ENCODE results near the gene ZNF784. TPM values are rescaled to one million over a fixed set of nuclear protein-coding genes. Genes with fewer than 3 reads are reported as not detected.

Gene ZNF784
- total and polyA plus RNA-seq, 5 donors, result 11.5 to 16.3 (median 13.0) TPM

DNA sequence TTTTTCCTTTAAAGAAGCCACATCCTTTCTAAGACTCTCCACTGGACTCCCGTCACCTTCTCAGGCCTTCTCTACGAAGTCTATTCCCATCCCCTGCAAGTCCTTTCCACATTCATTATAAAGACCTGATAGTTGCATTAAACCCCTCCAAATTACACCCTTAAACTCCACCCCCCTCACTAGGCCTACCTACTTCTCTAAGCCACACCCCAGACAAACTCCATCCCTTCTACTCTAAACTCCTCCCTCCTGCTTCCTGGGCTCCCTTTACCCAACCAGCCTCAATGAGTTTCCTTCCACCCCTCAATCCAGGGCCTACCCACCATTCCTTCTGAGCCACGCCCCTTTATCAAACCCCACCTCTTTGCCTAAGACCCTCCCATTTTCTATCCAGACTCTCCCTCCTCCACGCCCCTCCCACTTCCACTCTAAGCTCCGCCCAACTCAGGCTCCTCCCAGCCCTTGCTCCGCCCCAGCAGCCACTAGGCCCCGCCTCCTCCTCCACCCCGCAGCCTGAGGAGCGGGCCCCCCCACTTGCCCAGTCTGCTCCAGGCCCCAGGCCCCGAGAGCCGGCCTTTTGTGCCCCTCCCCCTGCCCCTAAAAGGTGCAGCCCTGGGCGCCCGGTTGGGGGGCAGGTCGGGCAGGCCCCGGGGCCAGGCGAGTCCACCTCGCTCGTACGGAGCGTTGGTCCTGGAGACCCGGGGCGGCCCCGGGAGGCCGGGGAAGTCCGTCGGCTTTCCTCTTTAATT is 25.5 kb downstream of the ZNF784 start:
- ATAC-seq (peak; percentile 85 to 89), DNase-seq (peak; percentile 93 to 96 (median 95))
- 6% methylated on average over 26 of the region's 26 CpGs for WGBS
- Histone ChIP-seq H3K27me3 (ENCODE audit: control insufficient read depth, insufficient read depth) (no peaks in the 10 kb centered on the region), H3K27ac (ENCODE audit: low read length) (peak overlapping the region; percentile 99), H3K4me3 (ENCODE audit: low read length) (peak overlapping the region; percentile 71), H3K9me3 (ENCODE audit: control insufficient read depth, low read length) (no peaks in the 10 kb centered on the region), H3K4me1 (ENCODE audit: control insufficient read depth, insufficient read depth, low read length) (no peaks in the 10 kb centered on the region)
- intact Hi-C loops (cut with DNase I), result loop anchor here in 1 of 4 donors (10.0 kb wide), 1 partner anchor 84 kb away; no protein-coding TSS in a partner anchor

DNA sequence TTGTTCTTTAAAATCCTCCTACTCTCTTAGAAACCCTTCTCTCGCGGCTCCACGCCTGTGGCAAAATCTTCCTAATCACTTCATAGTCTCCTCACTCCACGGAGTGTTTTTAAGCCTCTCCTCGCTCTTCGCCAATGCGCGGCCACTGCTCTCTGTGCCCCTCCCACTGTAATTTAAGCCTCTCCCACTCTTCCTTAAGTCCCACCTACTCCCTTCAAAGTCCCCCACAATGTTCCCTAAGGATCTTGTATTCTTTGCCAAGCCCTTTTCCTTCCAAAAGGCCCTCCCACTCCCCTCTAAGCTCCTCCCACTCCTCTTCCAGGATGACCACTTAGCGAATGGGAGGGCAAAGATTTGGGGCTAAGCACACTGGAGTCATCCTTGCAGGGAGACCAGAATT is 26.3 kb downstream of the ZNF784 start:
- Histone ChIP-seq H3K9me3 (ENCODE audit: control insufficient read depth, low read length) (no peaks in the 10 kb centered on the region), H3K27ac (ENCODE audit: low read length) (no peak overlapping the region), H3K27me3 (ENCODE audit: control insufficient read depth, insufficient read depth) (no peaks in the 10 kb centered on the region), H3K4me1 (ENCODE audit: control insufficient read depth, insufficient read depth, low read length) (no peaks in the 10 kb centered on the region), H3K4me3 (ENCODE audit: low read length) (no peak overlapping the region)
- no peak for ATAC-seq
- no peak for DNase-seq
- intact Hi-C loops (cut with DNase I), result loop anchor here in 1 of 4 donors (10.0 kb wide), 1 partner anchor 83 kb away; no protein-coding TSS in a partner anchor
- WGBS, result 87% methylated on average over 9 of the region's 9 CpGs

DNA sequence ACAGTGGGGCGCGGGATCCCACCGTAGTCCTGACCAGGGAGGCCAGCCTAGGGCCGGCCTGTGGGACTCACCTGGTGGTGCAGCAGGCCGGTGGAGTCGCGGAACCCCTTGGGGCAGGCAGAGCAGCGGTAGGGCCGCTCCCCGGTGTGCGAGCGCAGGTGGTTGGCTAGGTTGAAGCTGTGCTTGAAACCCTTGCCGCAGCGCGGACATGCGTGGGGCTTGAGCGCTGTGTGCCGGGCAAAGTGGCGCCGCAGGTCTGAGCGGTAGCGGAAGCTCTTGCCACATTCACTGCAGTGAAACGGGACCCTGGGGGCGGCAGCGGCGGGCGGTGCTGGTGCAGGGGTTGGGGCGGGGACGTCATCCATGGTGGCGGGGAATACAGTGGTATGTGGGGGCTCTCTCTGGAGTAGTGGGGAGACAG is 26.9 kb downstream of the ZNF784 start:
- Histone ChIP-seq H3K27ac (ENCODE audit: low read length) (no peak overlapping the region), H3K9me3 (ENCODE audit: control insufficient read depth, low read length) (no peaks in the 10 kb centered on the region), H3K4me1 (ENCODE audit: control insufficient read depth, insufficient read depth, low read length) (no peaks in the 10 kb centered on the region), H3K27me3 (ENCODE audit: control insufficient read depth, insufficient read depth) (no peaks in the 10 kb centered on the region), H3K4me3 (ENCODE audit: low read length) (no peak overlapping the region)
- WGBS, result 97% methylated on average over 30 of the region's 30 CpGs
- ATAC-seq (no peak), DNase-seq (peak; percentile 37 to 74 (median 68))
- intact Hi-C loops (cut with DNase I), result loop anchor here in 1 of 4 donors (10.0 kb wide), 1 partner anchor 83 kb away; no protein-coding TSS in a partner anchor

DNA sequence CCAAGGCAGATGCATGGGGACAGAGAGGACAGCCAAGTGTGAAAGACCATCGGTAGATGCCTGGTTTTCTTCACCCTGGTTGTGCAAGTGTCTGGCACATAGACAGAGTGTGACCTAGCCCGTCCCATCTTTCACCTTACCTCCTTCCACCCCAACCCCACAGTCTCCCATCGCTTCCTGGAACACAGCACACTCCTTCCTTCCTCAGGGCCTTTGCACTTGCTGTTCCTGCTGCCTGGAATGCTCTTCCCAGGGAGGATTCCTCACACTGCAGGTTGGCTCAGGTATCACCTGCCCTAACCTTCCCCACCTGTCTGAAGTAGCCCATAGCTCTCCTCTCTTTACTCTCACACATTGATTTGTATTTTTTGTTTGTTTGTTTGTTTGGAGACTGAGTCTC is 28.1 kb downstream of the ZNF784 start:
- no peaks in the 10 kb centered on the region for H3K9me3 ChIP-seq (ENCODE audit: control insufficient read depth, low read length)
- WGBS, result 98% methylated on average over 3 of the region's 3 CpGs
- H3K27ac ChIP-seq (ENCODE audit: low read length), result no peak overlapping the region
- DNase-seq (peak in 1 of 3 donors; percentile 2), ATAC-seq (no peak)
- intact Hi-C loops (cut with DNase I), result loop anchor here in 1 of 4 donors (10.0 kb wide), 1 partner anchor 82 kb away; no protein-coding TSS in a partner anchor
- no peaks in the 10 kb centered on the region for H3K4me1 ChIP-seq (ENCODE audit: control insufficient read depth, insufficient read depth, low read length)
- H3K4me3 ChIP-seq (ENCODE audit: low read length), result no peak overlapping the region
- H3K27me3 ChIP-seq (ENCODE audit: control insufficient read depth, insufficient read depth), result no peaks in the 10 kb centered on the region

DNA sequence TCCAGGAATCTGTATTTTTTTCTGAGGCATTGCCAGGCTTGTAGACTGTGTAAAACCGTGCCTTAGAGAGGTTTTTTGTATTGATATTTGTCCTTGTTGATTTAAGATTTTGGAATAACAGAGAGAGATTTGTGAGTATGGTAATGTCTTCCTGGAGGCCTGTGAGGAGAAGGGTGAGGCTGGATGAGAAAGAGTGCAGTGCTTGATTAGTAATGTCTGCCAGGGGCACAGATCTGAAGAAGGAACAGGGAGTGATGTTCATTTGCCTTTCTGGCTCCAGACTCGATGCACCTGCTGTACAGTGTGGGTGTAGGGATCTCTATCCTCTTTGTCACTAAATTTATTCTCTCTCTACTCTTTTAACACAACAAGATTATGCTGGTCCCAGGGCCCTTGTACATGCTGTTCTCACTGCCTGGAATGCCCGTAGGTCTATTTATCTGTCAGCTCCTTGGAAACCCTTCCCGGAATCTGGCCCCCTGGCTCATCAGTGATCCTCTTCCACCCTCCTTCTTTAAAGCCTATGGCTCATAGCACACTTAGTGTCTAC is 29.3 kb downstream of the ZNF784 start:
- no peak for ATAC-seq

DNA sequence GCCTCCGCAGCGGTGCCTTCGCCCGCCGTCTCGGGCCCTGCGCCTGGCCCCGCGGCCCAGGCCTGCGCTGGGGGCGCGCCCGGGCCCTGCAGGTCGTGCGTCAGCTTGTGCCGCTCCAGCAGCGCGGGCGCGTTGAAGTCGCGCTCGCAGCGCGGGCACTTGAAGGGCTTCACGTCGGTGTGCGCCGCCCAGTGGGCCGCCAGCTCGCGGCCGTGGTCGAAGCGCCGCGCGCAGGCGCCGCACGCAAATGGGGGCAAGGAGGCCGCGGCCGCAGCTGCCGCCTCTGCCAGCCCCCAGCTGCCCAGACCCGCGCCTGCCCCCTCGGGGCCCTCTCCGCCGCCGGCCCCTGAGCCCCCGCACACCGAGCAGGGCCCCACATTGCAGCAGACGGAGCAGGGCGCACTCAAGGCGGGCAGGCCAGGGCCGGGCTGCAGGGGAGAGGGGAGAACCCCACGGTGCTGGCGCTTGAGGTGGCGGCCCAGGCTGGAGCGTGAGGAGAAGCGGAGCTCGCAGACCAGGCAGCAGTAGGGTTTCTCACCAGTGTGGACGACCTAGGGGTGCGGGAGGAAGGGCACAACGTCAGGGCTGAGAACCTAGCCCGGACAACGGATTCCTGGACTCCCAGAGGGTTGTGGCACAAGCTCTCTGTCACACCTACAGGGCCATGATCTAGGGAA is 31.1 kb downstream of the ZNF784 start:
- ATAC-seq (no peak), DNase-seq (peak in 1 of 3 donors; percentile 43)
- Histone ChIP-seq H3K27ac (ENCODE audit: low read length) (no peak overlapping the region), H3K27me3 (ENCODE audit: control insufficient read depth, insufficient read depth) (no peaks in the 10 kb centered on the region), H3K4me3 (ENCODE audit: low read length) (no peak overlapping the region), H3K9me3 (ENCODE audit: control insufficient read depth, low read length) (no peaks in the 10 kb centered on the region), H3K4me1 (ENCODE audit: control insufficient read depth, insufficient read depth, low read length) (no peaks in the 10 kb centered on the region)
- WGBS, result 80% methylated on average over 68 of the region's 68 CpGs
- intact Hi-C loops (cut with DNase I), result loop anchor here in 1 of 4 donors (10.0 kb wide), 1 partner anchor 78 kb away; no protein-coding TSS in a partner anchor

More for the DNA sequence above, 29.3 kb downstream of the ZNF784 start:
- Histone ChIP-seq H3K27ac (ENCODE audit: low read length) (no peak overlapping the region), H3K4me1 (ENCODE audit: control insufficient read depth, insufficient read depth, low read length) (no peaks in the 10 kb centered on the region), H3K27me3 (ENCODE audit: control insufficient read depth, insufficient read depth) (no peaks in the 10 kb centered on the region), H3K4me3 (ENCODE audit: low read length) (no peak overlapping the region), H3K9me3 (ENCODE audit: control insufficient read depth, low read length) (no peaks in the 10 kb centered on the region)
- WGBS, result 82% methylated on average over 4 of the region's 4 CpGs
- intact Hi-C loops (cut with DNase I), result loop anchor here in 1 of 4 donors (10.0 kb wide), 1 partner anchor 80 kb away; no protein-coding TSS in a partner anchor
- peak in 2 of 3 donors; percentile 10 to 33 for DNase-seq

DNA sequence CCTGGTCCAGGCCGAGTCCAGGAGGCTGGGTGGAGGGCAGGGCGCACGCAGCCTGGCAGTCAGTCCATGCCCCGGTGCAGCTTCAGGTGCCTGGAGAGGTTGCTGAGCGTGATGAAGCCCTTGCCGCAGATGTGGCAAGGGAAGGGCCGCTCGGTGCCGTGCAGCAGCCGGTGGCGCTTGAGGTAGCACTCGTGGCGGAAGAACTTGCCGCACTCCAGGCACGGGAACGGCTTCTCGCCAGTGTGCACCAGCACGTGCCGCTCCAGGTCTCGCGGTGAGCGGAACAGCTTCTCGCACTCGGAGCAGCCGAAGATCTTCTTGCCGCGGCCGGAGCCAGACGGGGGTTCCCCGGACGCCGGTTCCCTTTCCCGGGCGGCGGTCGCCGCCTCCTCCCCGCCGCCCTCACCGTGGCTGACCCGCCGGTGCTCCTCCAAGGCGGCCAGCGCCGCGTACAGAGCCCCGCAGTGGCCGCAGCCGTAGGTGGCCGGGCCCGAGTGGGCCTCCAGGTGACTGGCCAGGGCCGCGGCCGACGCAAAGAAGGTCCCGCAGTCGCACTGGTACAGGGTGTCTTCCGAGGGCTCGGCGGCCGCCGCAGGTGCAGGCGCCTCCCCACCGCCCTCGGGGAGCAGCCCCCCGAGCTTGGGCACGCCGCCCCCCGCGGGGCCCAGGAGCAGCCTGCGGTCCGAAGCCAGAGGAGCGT is 31.8 kb downstream of the ZNF784 start:
- intact Hi-C loops (cut with DNase I), result loop anchor here in 1 of 4 donors (10.0 kb wide), 1 partner anchor 78 kb away; no protein-coding TSS in a partner anchor
- 86% methylated on average over 73 of the region's 73 CpGs for WGBS
- H3K9me3 ChIP-seq (ENCODE audit: control insufficient read depth, low read length), result no peaks in the 10 kb centered on the region
- H3K4me3 ChIP-seq (ENCODE audit: low read length), result no peak overlapping the region
- no peaks in the 10 kb centered on the region for H3K4me1 ChIP-seq (ENCODE audit: control insufficient read depth, insufficient read depth, low read length)
- H3K27me3 ChIP-seq (ENCODE audit: control insufficient read depth, insufficient read depth), result no peaks in the 10 kb centered on the region
- ATAC-seq, result no peak
- DNase-seq, result peak in 1 of 3 donors; percentile 62
- no peak overlapping the region for H3K27ac ChIP-seq (ENCODE audit: low read length)

DNA sequence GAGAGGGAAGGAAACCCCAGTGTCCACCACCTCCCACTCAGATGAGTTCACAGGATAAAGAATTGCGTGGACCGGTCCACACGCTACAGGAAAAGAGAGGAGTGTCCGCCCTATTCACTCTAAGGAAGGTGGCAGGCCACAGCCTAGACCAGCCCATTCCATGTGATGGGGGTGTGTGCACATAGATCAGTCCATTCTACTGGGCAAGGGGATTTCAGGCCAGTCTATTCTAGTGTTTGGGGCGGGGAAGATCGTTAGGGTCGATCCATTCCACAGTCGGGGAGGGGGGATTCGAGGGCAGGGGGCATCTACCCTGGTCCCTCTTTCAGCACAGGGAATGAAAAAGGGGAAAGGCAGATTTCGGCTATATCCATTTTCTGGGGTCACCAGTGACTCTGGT is 32.8 kb downstream of the ZNF784 start:
- Histone ChIP-seq H3K4me1 (ENCODE audit: control insufficient read depth, insufficient read depth, low read length) (peaks cover 3% of the 10 kb centered on the region), H3K9me3 (ENCODE audit: control insufficient read depth, low read length) (no peaks in the 10 kb centered on the region), H3K27ac (ENCODE audit: low read length) (no peak overlapping the region), H3K4me3 (ENCODE audit: low read length) (no peak overlapping the region), H3K27me3 (ENCODE audit: control insufficient read depth, insufficient read depth) (no peaks in the 10 kb centered on the region)
- no peak for ATAC-seq
- intact Hi-C loops (cut with DNase I), result loop anchor here in 1 of 4 donors (10.0 kb wide), 1 partner anchor 77 kb away; no protein-coding TSS in a partner anchor
- 81% methylated on average over 10 of the region's 10 CpGs for WGBS
- DNase-seq, result peak in 1 of 3 donors; percentile 11

DNA sequence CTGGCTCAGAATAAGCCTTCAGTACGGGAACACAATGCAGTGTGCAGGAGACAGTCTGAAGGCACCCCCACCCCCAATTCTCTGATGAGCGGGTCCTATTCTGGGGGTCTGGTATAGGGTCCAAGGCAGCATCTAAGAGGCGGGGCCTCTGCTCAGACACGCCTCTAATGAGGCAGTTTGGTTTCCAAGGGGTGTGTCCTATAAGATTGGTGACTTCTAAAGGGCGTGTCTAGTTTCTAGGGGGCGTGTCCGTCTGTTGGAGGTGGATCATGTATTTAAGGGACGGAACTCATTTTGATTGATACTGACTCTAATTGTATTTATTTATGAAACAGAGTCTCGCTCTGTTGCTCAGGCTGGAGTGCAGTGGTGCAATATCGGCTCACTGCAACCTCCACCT is 33.7 kb downstream of the ZNF784 start:
- DNase-seq (peak in 1 of 3 donors; percentile 25), ATAC-seq (no peak)
- no peaks in the 10 kb centered on the region for H3K9me3 ChIP-seq (ENCODE audit: control insufficient read depth, low read length)
- 85% methylated on average over 10 of the region's 10 CpGs for WGBS
- peaks cover 3% of the 10 kb centered on the region for H3K4me1 ChIP-seq (ENCODE audit: control insufficient read depth, insufficient read depth, low read length)
- H3K4me3 ChIP-seq (ENCODE audit: low read length), result no peak overlapping the region
- no peaks in the 10 kb centered on the region for H3K27me3 ChIP-seq (ENCODE audit: control insufficient read depth, insufficient read depth)
- intact Hi-C loops (cut with DNase I), result loop anchor here in 1 of 4 donors (10.0 kb wide), 1 partner anchor 76 kb away; no protein-coding TSS in a partner anchor
- H3K27ac ChIP-seq (ENCODE audit: low read length), result no peak overlapping the region

DNA sequence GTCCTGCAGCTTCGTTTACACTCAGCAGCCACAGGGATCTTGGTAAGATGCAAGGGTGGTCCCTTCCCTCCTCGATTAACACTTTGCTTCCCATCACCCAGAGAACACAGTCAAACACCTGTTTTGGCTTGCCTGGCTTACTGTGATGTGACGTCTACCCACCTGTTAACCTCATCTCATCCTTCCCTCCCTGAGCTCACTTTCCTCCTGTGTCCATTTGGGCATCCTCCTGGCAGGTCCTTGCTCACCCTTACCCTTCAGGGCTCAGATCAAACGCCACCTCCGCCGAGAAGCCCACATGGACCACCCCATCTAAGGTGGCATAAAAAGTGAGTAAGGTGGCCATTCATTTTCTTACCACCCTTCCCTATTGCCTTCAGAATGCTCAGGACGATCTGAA is 34.3 kb downstream of the ZNF784 start:
- Histone ChIP-seq H3K27me3 (ENCODE audit: control insufficient read depth, insufficient read depth) (no peaks in the 10 kb centered on the region), H3K27ac (ENCODE audit: low read length) (no peak overlapping the region), H3K9me3 (ENCODE audit: control insufficient read depth, low read length) (no peaks in the 10 kb centered on the region), H3K4me1 (ENCODE audit: control insufficient read depth, insufficient read depth, low read length) (peaks cover 3% of the 10 kb centered on the region), H3K4me3 (ENCODE audit: low read length) (no peak overlapping the region)
- peak in 1 of 3 donors; percentile 11 for DNase-seq
- ATAC-seq, result no peak
- 57% methylated on average over 7 of the region's 7 CpGs for WGBS
- intact Hi-C loops (cut with DNase I), result loop anchor here in 1 of 4 donors (10.0 kb wide), 1 partner anchor 75 kb away; no protein-coding TSS in a partner anchor

Measured in right cardiac atrium (tissue), 5 donors.